ENCODE measurements around the gene IGFBP7. TPM values are rescaled to one million over a fixed set of nuclear protein-coding genes. Genes with fewer than 3 reads are reported as not detected.

Gene IGFBP7
- total RNA-seq, 1 experiment from 2014 or later: 1,151 TPM

DNA sequence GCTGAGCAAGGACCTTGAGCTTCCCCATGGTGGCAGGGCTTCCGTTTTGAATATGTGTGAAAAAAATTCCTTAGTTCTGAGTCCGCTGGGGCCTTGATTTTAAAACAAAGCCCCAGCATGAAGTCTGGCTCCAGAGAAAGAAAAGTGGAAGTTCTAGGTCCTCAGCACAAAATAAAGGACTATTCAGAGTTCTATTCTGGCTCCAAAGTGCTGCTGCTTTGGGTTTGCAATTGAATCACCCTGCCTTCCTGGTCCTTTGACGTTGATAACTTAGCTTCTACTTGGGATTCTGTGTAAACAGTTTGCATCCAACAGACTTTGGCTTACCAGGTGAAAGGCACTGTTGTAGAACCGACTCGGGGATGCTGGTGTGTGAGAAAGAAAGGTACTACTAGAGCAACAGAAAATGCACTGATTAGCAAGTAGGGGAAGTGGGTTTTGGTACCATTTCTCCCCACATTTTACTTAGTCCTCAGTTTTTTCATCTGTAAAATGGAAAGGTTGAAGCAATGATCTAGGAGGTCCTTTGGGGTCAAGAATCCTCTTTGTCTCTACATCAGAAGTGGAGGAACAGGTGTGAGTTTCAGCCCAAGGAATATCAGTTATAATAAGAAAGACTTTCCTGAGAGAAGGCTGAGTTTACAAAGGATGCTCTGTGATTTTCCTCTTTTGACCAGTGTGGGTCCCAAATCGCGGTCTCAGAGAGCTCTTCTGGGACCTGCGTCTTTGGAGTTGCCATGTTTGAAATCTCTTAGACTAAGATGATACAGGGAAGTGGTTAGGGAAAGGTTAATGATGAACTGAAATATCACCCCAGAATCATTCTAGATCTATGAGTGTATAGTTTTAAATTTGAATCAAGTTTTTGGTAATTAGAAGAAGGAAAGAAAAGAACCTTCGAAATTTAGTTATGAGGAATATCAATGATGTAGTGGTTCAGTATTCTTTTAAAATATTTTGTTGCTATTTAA, 28.2 kb downstream of the IGFBP7 start:
- DNase-seq (ENCODE audit: low read depth in 1 of 2, low spot score in 2 of 2): no peak
- H3K4me1 ChIP-seq (replicated peaks): peaks cover 78% of the 10 kb centered on the region
- H3K27ac ChIP-seq: peak overlapping the region; percentile 89
- H3K36me3 ChIP-seq: peaks cover 40% of the 10 kb centered on the region
- H3K27me3 ChIP-seq (replicated peaks): no peaks in the 10 kb centered on the region
- no peak overlapping the region for H3K4me3 ChIP-seq
- H3K9me3 ChIP-seq (replicated peaks): no peaks in the 10 kb centered on the region

DNA sequence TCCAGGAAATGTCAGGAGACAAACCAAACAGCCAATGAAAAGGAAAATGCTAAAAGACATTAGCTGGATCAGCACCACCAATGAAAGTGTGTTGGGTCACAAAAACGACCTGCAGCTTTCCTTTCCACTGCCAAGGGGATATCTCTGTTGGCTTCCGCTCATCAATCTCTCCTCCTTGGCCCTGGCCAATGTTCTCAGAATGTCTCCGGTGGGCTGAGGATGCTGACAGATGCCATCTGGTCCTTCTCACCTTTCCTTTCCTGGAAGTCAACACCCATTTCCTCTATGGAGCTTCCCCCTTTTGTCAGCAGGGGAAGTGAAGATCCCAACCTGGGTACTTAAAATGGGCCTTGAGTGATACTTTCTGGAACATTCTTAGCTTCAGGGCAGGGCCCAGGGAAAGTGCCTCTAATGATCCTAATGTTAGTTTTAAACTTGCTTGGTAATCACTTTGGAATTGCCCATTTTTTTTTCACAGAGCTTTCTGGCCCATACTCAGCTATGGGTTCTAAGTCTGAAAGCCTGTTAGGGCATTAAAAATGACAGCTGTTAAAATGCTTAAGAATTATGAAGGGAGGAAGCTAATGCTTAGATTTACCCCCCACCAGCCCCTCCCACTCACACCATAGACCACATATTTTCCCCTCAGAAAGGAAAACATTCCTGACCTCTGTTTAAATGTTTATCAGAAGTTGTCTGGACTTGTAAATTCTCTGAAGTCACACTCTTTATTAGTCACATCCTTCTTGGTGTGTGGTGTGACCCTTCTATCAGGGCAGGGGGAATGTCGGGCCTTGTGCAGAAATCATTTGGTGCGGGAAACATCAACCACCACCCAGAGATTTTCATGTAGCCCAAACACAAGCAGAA, 29.2 kb downstream of the IGFBP7 start:
- Histone ChIP-seq H3K36me3 (peaks cover 39% of the 10 kb centered on the region), H3K4me3 (no peak overlapping the region), H3K4me1 (replicated peaks) (peaks cover 86% of the 10 kb centered on the region), H3K27ac (peak overlapping the region; percentile 89), H3K9me3 (replicated peaks) (no peaks in the 10 kb centered on the region), H3K27me3 (replicated peaks) (no peaks in the 10 kb centered on the region)
- DNase-seq (ENCODE audit: low read depth in 1 of 2, low spot score in 2 of 2): peak; percentile 93 to 97

DNA sequence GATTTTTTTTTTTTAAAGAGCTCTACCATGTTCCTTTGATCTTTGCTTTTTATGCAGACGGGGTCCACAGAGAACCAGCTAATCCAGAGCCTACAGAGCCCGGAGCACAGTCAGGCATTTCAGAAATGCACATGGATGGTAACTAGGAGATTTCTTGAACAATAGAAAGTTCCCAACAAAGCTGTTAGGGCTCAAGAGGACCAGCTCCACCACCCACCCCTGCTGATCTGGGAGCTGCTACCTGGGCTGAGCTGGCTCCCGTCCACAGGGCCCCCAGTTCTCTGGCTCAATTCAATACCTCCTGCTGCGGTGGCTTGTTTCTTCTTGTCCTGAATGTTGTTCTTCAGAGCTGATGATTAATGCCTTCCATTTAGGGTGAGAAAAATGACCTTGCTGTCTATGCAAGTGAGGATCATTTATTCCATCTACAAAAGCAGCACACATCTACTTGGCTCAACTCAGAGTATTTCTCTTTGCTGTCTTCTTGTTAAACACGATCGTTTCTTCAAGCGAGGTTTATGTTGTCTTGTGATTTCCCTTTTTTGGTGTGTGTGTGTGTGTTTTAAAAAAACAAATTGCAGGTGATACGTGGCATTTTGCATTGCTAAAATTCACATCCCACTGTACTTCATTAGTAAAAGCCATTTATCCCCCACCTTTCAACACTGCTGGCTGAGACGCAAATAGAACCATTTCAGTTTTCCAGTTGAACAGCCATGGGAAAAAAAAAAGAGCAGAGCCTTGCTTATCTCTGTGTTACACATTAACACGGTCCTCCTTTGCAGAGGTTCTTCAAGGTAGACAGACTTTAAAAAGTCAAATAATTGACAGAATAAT, 31.3 kb downstream of the IGFBP7 start:
- Histone ChIP-seq H3K4me1 (replicated peaks) (peaks cover 97% of the 10 kb centered on the region), H3K36me3 (peaks cover 33% of the 10 kb centered on the region), H3K27me3 (replicated peaks) (no peaks in the 10 kb centered on the region), H3K4me3 (no peak overlapping the region), H3K27ac (peak overlapping the region; percentile 89), H3K9me3 (replicated peaks) (no peaks in the 10 kb centered on the region)
- peak; percentile 69 to 73 for DNase-seq (ENCODE audit: low read depth in 1 of 2, low spot score in 2 of 2)

DNA sequence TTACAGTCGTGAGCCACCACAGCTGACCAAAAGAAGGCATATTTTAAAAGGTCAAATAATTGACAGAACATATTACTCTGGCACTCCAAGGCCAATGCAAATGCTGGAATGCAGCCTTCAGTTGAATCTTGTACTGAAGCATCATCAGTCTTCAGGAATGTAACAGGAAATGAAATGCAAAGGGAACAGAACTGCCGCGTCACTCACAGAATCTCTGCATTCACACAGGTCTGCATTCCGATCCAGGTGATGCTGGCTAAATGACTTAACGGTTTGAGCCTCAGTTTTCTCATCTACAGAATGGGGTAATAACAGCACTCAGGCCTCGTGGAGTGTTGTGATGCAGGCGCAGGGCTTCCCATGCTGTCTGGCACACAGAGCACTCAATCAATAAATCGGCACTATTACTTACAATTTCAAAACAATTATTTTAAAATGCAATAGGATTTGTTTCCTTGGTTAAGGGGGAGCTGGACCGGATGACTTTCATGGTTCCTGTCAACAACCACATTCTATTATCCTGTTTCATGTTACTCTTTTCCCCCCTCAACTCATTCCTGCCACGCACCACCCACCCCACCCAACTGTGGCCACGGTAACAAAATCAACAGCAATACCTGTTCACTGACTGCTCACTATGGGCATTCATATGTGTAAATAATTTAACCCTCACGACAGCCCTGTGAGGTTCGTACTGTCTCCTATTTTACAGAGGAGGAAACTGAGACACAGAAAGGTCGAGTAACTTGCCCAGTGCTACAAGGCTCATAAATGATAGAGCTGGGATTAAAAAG, 32.4 kb downstream of the IGFBP7 start:
- no peaks in the 10 kb centered on the region for H3K9me3 ChIP-seq (replicated peaks)
- H3K27ac ChIP-seq: peak overlapping the region; percentile 89
- peak; percentile 73 to 85 for DNase-seq (ENCODE audit: low read depth in 1 of 2, low spot score in 2 of 2)
- no peak overlapping the region for H3K4me3 ChIP-seq
- H3K36me3 ChIP-seq: peaks cover 36% of the 10 kb centered on the region
- H3K27me3 ChIP-seq (replicated peaks): no peaks in the 10 kb centered on the region
- peaks cover 97% of the 10 kb centered on the region for H3K4me1 ChIP-seq (replicated peaks)

DNA sequence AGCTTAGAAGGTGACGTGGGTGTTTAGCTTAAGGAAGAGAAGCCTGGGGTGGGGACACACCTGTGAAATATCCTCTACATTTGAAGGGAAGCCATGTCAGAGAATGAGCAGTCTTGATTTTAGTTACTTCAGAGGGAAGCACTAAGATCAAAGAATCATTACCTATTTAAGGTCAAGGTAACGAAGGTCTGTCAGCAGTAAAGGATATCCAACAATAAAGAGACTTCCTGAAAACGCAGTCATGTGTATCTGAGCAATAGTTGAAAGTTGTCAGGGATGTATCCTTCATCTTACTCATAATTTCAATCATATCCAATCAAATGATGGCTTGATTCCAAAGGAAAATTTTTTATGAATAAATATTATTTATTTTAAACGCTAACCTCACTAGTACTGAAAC, 33.5 kb downstream of the IGFBP7 start:
- no peak overlapping the region for H3K4me3 ChIP-seq
- H3K27me3 ChIP-seq (replicated peaks): no peaks in the 10 kb centered on the region
- H3K4me1 ChIP-seq (replicated peaks): peaks cover 90% of the 10 kb centered on the region
- peaks cover 42% of the 10 kb centered on the region for H3K36me3 ChIP-seq
- peak overlapping the region; percentile 89 for H3K27ac ChIP-seq
- no peak for DNase-seq (ENCODE audit: low read depth in 1 of 2, low spot score in 2 of 2)
- no peaks in the 10 kb centered on the region for H3K9me3 ChIP-seq (replicated peaks)

DNA sequence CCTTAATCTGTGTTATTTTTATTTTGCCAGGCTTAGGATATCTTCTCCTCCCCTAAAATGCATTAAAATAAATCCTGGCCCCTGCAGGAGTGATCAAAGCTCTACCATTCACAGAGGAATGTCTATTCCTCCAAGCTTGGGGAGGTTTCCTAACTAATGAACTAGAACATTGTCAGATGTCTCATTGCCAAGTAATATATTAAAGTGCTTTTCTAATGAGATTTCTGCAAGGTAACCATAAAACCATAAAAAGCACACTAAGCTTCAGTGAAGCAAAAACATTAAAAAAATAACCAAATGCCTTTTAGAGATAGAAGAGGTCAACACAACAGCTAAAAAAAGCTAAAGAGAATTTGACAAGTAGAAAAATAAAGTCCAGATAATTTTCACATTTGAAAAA, 34.8 kb downstream of the IGFBP7 start:
- Histone ChIP-seq H3K36me3 (peaks cover 45% of the 10 kb centered on the region), H3K4me1 (replicated peaks) (peaks cover 93% of the 10 kb centered on the region), H3K9me3 (replicated peaks) (no peaks in the 10 kb centered on the region), H3K27me3 (replicated peaks) (no peaks in the 10 kb centered on the region), H3K4me3 (no peak overlapping the region), H3K27ac (peak overlapping the region; percentile 89)
- no peak for DNase-seq (ENCODE audit: low read depth in 1 of 2, low spot score in 2 of 2)

DNA sequence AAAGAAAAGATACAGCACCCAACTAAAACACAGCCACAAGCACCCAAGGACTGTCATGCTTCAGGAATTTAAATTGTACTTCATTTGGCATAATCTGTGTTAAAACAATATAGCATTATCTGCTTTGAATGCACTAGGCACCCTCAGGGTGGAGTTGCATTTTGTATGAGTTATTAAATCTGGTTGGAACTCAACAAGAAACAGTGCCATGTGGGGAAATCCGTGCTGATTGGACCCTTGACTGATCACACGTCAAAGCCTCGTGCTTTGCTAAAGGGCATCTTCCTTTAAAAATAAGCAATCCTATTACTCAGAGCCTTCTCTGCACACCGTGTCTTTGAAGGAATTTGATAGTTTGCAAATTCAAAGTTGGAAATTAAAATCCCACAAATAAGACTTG, 35.4 kb downstream of the IGFBP7 start:
- Histone ChIP-seq H3K4me1 (replicated peaks) (peaks cover 92% of the 10 kb centered on the region), H3K27ac (peak overlapping the region; percentile 89), H3K27me3 (replicated peaks) (no peaks in the 10 kb centered on the region), H3K9me3 (replicated peaks) (no peaks in the 10 kb centered on the region), H3K4me3 (no peak overlapping the region), H3K36me3 (peaks cover 42% of the 10 kb centered on the region)
- peak; percentile 88 to 93 for DNase-seq (ENCODE audit: low read depth in 1 of 2, low spot score in 2 of 2)

DNA sequence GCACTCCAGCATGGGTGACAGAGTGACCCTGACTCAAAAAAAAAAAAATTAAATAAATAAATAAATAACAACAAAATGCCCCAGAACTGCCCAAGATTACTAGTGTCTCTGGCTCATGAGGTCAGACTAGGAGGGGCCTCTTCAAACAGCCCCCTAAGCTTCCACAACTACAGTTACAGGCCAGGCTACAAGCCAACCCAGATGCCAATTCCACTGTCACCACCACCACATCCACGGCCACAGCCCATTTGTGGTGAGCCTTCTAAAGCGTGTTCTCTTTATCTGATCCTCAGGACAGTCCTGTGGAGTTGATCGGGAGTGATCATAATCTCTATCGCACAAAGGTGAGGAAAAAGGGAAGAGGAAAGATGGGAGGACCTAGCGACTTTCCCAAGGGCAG, 36.6 kb downstream of the IGFBP7 start:
- DNase-seq (ENCODE audit: low read depth in 1 of 2, low spot score in 2 of 2): no peak
- Histone ChIP-seq H3K9me3 (replicated peaks) (no peaks in the 10 kb centered on the region), H3K27me3 (replicated peaks) (no peaks in the 10 kb centered on the region), H3K27ac (peak overlapping the region; percentile 89), H3K36me3 (peaks cover 42% of the 10 kb centered on the region), H3K4me3 (no peak overlapping the region), H3K4me1 (replicated peaks) (peaks cover 92% of the 10 kb centered on the region)

DNA sequence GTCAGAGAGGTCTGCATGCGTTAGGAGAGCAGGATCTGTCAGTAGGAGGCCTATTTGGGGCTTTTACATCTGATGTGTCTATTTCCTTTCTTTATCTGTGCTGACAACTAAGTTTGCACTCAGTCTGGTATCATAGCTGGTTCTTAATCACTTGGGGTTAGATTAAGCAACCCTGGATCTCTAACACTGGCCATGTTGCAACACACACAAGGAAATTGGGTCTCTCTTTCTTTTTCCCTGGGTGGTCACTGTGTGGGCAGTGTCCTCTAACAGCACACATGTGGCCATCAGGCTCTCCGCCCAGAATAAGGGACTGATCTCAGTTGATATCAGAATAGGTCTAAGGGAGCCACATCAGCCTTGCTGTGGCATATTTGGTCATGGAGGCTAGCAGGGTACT, 38.9 kb downstream of the IGFBP7 start:
- Histone ChIP-seq H3K4me1 (replicated peaks) (peaks cover 86% of the 10 kb centered on the region), H3K36me3 (peaks cover 38% of the 10 kb centered on the region), H3K27me3 (replicated peaks) (no peaks in the 10 kb centered on the region), H3K4me3 (no peak overlapping the region), H3K9me3 (replicated peaks) (no peaks in the 10 kb centered on the region), H3K27ac (no peak overlapping the region)
- DNase-seq (ENCODE audit: low read depth in 1 of 2, low spot score in 2 of 2): no peak

DNA sequence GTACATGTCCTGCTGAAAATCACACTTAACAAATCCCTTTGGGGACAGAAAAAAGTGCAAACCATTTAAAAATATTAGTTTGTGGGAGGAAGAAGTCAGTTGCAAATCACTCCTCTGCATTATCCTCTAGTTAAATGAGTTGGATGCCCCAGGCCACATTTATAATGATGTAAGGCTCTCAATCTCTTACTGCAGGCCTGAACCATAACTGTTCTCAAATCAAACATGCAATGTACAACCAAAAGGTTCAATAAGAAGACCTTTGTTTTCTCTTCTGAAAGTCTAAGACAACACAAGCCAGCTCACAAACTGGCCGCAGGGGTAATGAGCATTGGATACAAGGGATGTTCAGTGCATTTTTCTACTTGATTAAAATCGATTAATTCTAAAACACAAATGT, 39.7 kb downstream of the IGFBP7 start:
- H3K27me3 ChIP-seq (replicated peaks): no peaks in the 10 kb centered on the region
- peaks cover 86% of the 10 kb centered on the region for H3K4me1 ChIP-seq (replicated peaks)
- DNase-seq (ENCODE audit: low read depth in 1 of 2, low spot score in 2 of 2): no peak
- no peak overlapping the region for H3K4me3 ChIP-seq
- H3K9me3 ChIP-seq (replicated peaks): no peaks in the 10 kb centered on the region
- H3K36me3 ChIP-seq: peaks cover 29% of the 10 kb centered on the region
- no peak overlapping the region for H3K27ac ChIP-seq

DNA sequence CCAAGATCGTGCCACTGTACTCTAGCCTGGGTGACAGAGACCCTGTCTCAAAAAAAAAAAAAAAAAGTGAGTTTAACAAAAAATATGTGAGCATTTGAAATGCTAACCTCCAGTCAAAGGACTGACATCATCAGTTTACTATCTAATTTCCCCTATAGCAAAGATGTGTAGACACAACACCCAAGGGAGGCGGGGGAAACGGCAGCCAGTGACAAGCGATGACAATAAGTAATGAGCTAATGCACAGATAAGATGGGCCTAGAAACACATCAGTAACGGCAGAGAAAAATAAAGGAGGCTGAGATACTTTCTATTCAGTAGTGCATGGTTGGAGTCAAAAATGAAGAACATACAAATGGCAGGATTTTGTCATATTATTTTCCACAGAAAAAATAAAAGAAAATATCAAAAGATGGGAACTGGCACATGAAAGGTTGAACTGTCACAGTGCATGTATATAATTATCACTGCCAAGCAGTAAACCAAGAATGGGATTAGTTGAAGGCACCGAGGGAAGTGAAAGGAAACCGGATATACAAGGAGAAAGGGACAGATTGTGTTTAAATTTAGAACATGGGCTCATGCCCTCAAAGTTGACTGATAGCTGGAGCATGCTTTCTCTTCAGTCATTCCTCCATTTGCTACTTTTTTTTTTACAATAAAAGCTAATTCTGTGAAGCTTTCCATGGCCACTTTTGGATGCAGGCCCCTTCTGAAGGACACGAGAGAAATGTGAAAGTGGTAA, 41.8 kb downstream of the IGFBP7 start:
- H3K27me3 ChIP-seq (replicated peaks): no peaks in the 10 kb centered on the region
- H3K27ac ChIP-seq: peak overlapping the region; percentile 13; the same call in 1 of the 2 replicates
- H3K9me3 ChIP-seq (replicated peaks): no peaks in the 10 kb centered on the region
- no peak overlapping the region for H3K4me3 ChIP-seq
- no peak for DNase-seq (ENCODE audit: low read depth in 1 of 2, low spot score in 2 of 2)
- peaks cover 30% of the 10 kb centered on the region for H3K36me3 ChIP-seq
- H3K4me1 ChIP-seq (replicated peaks): peaks cover 84% of the 10 kb centered on the region

Measured in SJSA1 (cell line).